Transverse colon (tissue), 4 donors: ENCODE results near the gene PABPN1L. TPM values are rescaled to one million over a fixed set of nuclear protein-coding genes. Genes with fewer than 3 reads are reported as not detected.

ENCODE experiments used
- DNase-seq: peaks from one replicate; pipeline ENCODE4 v3.0.0-alpha.2; 2019
- H3K27ac ChIP-seq, 4 donors: fragments of 200-600 bp; sonication (generic); 2 replicates each; pipeline ENCODE4 v1.5.1; 2016 to 2018; ENCODE audit warnings: inconsistent platforms in 4 of 4
- H3K27me3 ChIP-seq: fragments of 200-600 bp; sonication (generic); 2 replicates; pipeline ENCODE4 v1.5.1; 2017; ENCODE audit warnings: inconsistent platforms
- H3K36me3 ChIP-seq, 4 donors: fragments of 200-600 bp; sonication (generic); 2 replicates each; pipeline ENCODE4 v1.5.1; 2017 to 2019; ENCODE audit warnings: inconsistent platforms in 4 of 4
- H3K4me1 ChIP-seq, 4 donors: fragments of 200-600 bp; sonication (generic); 2 replicates each; pipeline ENCODE4 v1.5.1; 2017 to 2020; ENCODE audit warnings: inconsistent platforms in 4 of 4
- H3K4me3 ChIP-seq, 4 donors: fragments of 200-600 bp; sonication (generic); 1 replicate in 1 of 4; 2 replicates in 3 of 4; pipeline versions ENCODE4 v1.5.1 to v1.6.1; 2017 to 2019; ENCODE audit warnings: inconsistent platforms in 4 of 4
- H3K9me3 ChIP-seq, 2 donors: fragments of 200-600 bp; sonication (generic); 2 replicates each; pipeline ENCODE4 v1.5.1; 2017 to 2019; ENCODE audit warnings: inconsistent platforms in 2 of 2
- CTCF ChIP-seq, 5 experiments: fragments of 200-600 bp in 3 of 5; fragments of 450-650 bp in 2 of 5; sonication (generic) in 3 of 5; IDR thresholded peaks; 1 replicate in 2 of 5; 2 replicates in 3 of 5; pipeline ENCODE4 v1.5.1; 2016 to 2017; ENCODE audit warnings: antibody characterized with exemption in 5 of 5, inconsistent platforms in 3 of 5, mild to moderate bottlenecking in 2 of 5, moderate library complexity in 1 of 5
- EP300 ChIP-seq: sonication (generic); formaldehyde crosslinking; IDR thresholded peaks from one replicate; pipeline ENCODE4 v1.6.1; 2017; ENCODE audit warnings: antibody characterized with exemption, low read depth
- POLR2A ChIP-seq: fragments of 450-650 bp; IDR thresholded peaks from one replicate; pipeline ENCODE4 v1.6.1; 2016; ENCODE audit warnings: antibody characterized with exemption, mild to moderate bottlenecking, moderate library complexity
- POLR2AphosphoS5 ChIP-seq, 3 donors: sonication (generic); formaldehyde crosslinking; IDR thresholded peaks; one replicate each; pipeline ENCODE4 v1.6.1; 2016; ENCODE audit warnings: antibody characterized with exemption in 3 of 3
- WGBS, 2 donors: methylation state at CpG; one replicate each; pipeline ENCODE4 v1.1.5; 2018; ENCODE audit warnings: low coverage in 1 of 2; 5-methylcytosine and 5-hydroxymethylcytosine counted together
- in situ Hi-C, 4 donors: fragments of 200-750 bp; cut with MboI; loops; one replicate each; pipeline versions ENCODE4 v1.15.0 to v1.15.1; 2017; ENCODE audit warnings: low sequenced_read_pairs in 3 of 4, low pct_ligation_motif_present in 1 of 4, low pct_unique_long_range_greater_than_20kb in 1 of 4
- intact Hi-C: fragments of 100-400 bp; cut with DNase I; formaldehyde crosslinking; loops from one replicate; pipeline ENCODE4 v1.15.1; 2023; ENCODE audit warnings: low total_unique reads
- total RNA-seq, 4 donors: library from RNA; depleted of rRNA; stranded (reverse); fragments of >200 nt; gene quantifications; one replicate each; pipeline ENCODE4 v1.1.0, GENCODE V29; 2016

PABPN1L gene
- total RNA-seq, 4 donors from 2014 or later: not detected

- no peaks in the 10 kb centered on the region for H3K4me1 ChIP-seq
- no peaks in the 10 kb centered on the region for H3K9me3 ChIP-seq
- no peak overlapping the region for H3K27ac ChIP-seq
- intact Hi-C loops: no loop called here
- H3K36me3 ChIP-seq: no peaks in the 10 kb centered on the region
- no peaks in the 10 kb centered on the region for H3K27me3 ChIP-seq
- 80 to 82% methylated on average over 3 to 38 of the region's 41 CpGs for WGBS, 2 donors
- no peak overlapping the region for H3K4me3 ChIP-seq
- in situ Hi-C loops: no loop called here
- TF ChIP-seq EP300 (no peak), POLR2AphosphoS5 (IDR thresholded peaks at IDR 0.05) (no peak), POLR2A (no peak), CTCF (IDR thresholded peaks at IDR 0.05) (no peak)
- DNase-seq: no peak
Measured at GRCh38 chr16:88899901-88900661, 33.6 kb upstream of the PABPN1L start.

- no peak for DNase-seq
- in situ Hi-C loops: no loop called here
- WGBS, 2 donors: 84 to 87% methylated on average over 11 to 34 of the region's 34 CpGs
- Histone ChIP-seq H3K4me1 (no peaks in the 10 kb centered on the region), H3K27me3 (no peaks in the 10 kb centered on the region), H3K4me3 (no peak overlapping the region), H3K27ac (no peak overlapping the region), H3K9me3 (no peaks in the 10 kb centered on the region), H3K36me3 (no peaks in the 10 kb centered on the region)
- TF ChIP-seq EP300: no peak
- no peak for TF ChIP-seq CTCF (IDR thresholded peaks at IDR 0.05)
- no peak for TF ChIP-seq POLR2AphosphoS5 (IDR thresholded peaks at IDR 0.05)
- no peak for TF ChIP-seq POLR2A
- intact Hi-C loops: no loop called here
Measured at GRCh38 chr16:88897696-88898425, 31.4 kb upstream of the PABPN1L start.

GRCh38 chr16:88896238-88897070 is 30.0 kb upstream of the PABPN1L start:
- Histone ChIP-seq H3K9me3 (no peaks in the 10 kb centered on the region), H3K27ac (no peak overlapping the region), H3K27me3 (no peaks in the 10 kb centered on the region), H3K36me3 (no peaks in the 10 kb centered on the region), H3K4me1 (no peaks in the 10 kb centered on the region), H3K4me3 (no peak overlapping the region)
- DNase-seq: no peak
- in situ Hi-C loops: no loop called here
- intact Hi-C loops: no loop called here
- TF ChIP-seq POLR2AphosphoS5 (IDR thresholded peaks at IDR 0.05): no peak
- TF ChIP-seq CTCF (IDR thresholded peaks at IDR 0.05): no peak
- TF ChIP-seq EP300: no peak
- no peak for TF ChIP-seq POLR2A
- 90% methylated on average over 2 to 57 of the region's 57 CpGs for WGBS, 2 donors

- in situ Hi-C loops (no loop called here), intact Hi-C loops (no loop called here)
- no peak overlapping the region for H3K27ac ChIP-seq
- no peaks in the 10 kb centered on the region for H3K36me3 ChIP-seq
- no peaks in the 10 kb centered on the region for H3K4me1 ChIP-seq
- WGBS, 2 donors: 90% methylated on average over 22 of the region's 22 CpGs; no CpG with 5 or more reads in 1 of the 2 donors
- no peaks in the 10 kb centered on the region for H3K9me3 ChIP-seq
- no peak for DNase-seq
- no peak overlapping the region for H3K4me3 ChIP-seq
- H3K27me3 ChIP-seq: no peaks in the 10 kb centered on the region
- TF ChIP-seq CTCF (IDR thresholded peaks at IDR 0.05): no peak
Measured at GRCh38 chr16:88895335-88895734, 28.9 kb upstream of the PABPN1L start.
